Tibial nerve (tissue), 4 donors: ENCODE measurements around the gene ENPP4. TPM values are rescaled to one million over a fixed set of nuclear protein-coding genes. Genes with fewer than 3 reads are reported as not detected.
A peak's percentile ranks its signal among the peaks of the same experiment; 100 is the strongest.

Source experiments
- DNase-seq, 2 donors: peaks; one replicate each; pipeline ENCODE4 v3.0.0-alpha.2; 2019; ENCODE audit warnings: low spot score in 2 of 2
- H3K27ac ChIP-seq, 4 donors: fragments of 200-600 bp; sonication (generic) in 3 of 4; one replicate each; pipeline ENCODE4 v1.5.1; 2017 to 2019; ENCODE audit warnings: mild to moderate bottlenecking in 1 of 4
- H3K27me3 ChIP-seq, 2 donors: fragments of 200-600 bp; sonication (generic) in 1 of 2; one replicate each; pipeline versions ENCODE4 v1.5.1 to v1.6.0; 2017 to 2019
- H3K36me3 ChIP-seq, 3 donors: fragments of 200-600 bp; sonication (generic); one replicate each; pipeline ENCODE4 v1.5.1; 2018 to 2019
- H3K4me1 ChIP-seq, 4 donors: fragments of 200-600 bp; sonication (generic) in 3 of 4; one replicate each; pipeline ENCODE4 v1.5.1; 2017 to 2019
- H3K4me3 ChIP-seq, 4 donors: fragments of 200-600 bp; sonication (generic) in 3 of 4; one replicate each; pipeline ENCODE4 v1.5.1; 2017 to 2019; ENCODE audit warnings: mild to moderate bottlenecking in 1 of 4, moderate library complexity in 1 of 4
- H3K9me3 ChIP-seq, 4 donors: fragments of 200-600 bp; sonication (generic) in 3 of 4; one replicate each; pipeline ENCODE4 v1.5.1; 2017 to 2019
- EP300 ChIP-seq, 2 donors: sonication (generic); formaldehyde crosslinking; IDR thresholded peaks; one replicate each; pipeline ENCODE4 v1.6.1; 2017; ENCODE audit warnings: antibody characterized with exemption in 2 of 2, mild to moderate bottlenecking in 1 of 2
- POLR2A ChIP-seq, 2 donors: fragments of 450-650 bp; IDR thresholded peaks; one replicate each; pipeline ENCODE4 v1.6.1; 2017; ENCODE audit warnings: antibody characterized with exemption in 2 of 2, mild to moderate bottlenecking in 2 of 2, moderate library complexity in 2 of 2
- WGBS, 2 donors: methylation state at CpG; one replicate each; pipeline ENCODE4 v1.1.5; 2018; 5-methylcytosine and 5-hydroxymethylcytosine counted together
- total RNA-seq, 4 donors: library from RNA; depleted of rRNA; stranded (reverse); fragments of >200 nt; gene quantifications; one replicate each; pipeline ENCODE4 v1.1.0, GENCODE V29; 2016

Gene ENPP4
- total RNA-seq, 4 donors from 2014 or later, result 13.8 to 22.0 (median 18.9) TPM

GRCh38 chr6:46191961-46192360 lies 62.2 kb downstream of the ENPP4 start:
- H3K36me3 ChIP-seq, result no peaks in the 10 kb centered on the region
- no peak overlapping the region for H3K4me3 ChIP-seq
- no peaks in the 10 kb centered on the region for H3K9me3 ChIP-seq
- no peaks in the 10 kb centered on the region for H3K27me3 ChIP-seq
- no peak for DNase-seq
- WGBS, 2 donors, result 21 to 41% methylated on average over 1 of the region's 1 CpG
- peak overlapping the region in 2 of 4 donors; percentile 20 to 24 for H3K27ac ChIP-seq
- TF ChIP-seq POLR2A (IDR thresholded peaks at IDR 0.05) (no peak), EP300 (IDR thresholded peaks at IDR 0.05) (peak in 1 of 2 donors; percentile 7)
- H3K4me1 ChIP-seq, result peaks cover 0 to under 1% (median 0%) of the 10 kb centered on the region in 4 donors

Other genes with a start within 250 kb of the ENPP4 start
- 10 to 100 TPM in 3 of 4 donors, 1 to 10 TPM in 1; 6.6 to 47.2 (median 34.8) TPM for gene CLIC5, start 114.1 kb upstream of the ENPP4 start, total RNA-seq
- 1 to 10 TPM in 2 of 4 donors, under 1 TPM in 2; 0.30 to 2.3 (median 1.2) TPM for gene ENPP5, start 41.0 kb downstream of the ENPP4 start, total RNA-seq